HG03066 (cell line): ENCODE measurements around the gene ARMC6.
"Not testable (repeated sequence)": the region's sequence is repeated elsewhere in the genome, so short reads cannot be mapped to it uniquely, and the experiment has no call there.

Source experiments
- ATAC-seq: cut with Tn5 transposase; IDR thresholded peaks from one replicate; pipeline ENCODE4 v1.9.1; 2021; ENCODE audit warnings: low read depth; ENCODE audit not compliant: unreplicated experiment

ARMC6 gene

DNA sequence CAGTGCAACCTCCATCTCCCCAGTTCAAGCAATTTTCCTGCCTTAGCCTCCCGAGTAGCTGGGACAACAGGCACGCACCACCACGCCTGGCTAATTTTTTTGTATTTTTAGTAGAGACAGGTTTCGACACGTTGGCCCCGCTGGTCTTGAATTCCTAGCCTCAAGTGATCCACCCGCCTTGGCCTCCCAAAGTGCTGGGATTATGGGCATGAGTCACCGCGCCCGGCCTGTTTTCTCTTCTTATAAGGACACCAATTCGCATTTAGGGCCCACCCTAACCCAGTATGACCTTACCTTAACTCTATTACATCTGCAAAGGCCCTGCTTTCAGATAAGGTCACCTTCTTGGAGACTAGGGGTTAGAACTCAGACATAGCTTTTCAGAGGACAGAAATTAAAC, 69.8 kb downstream of the ARMC6 start:
- no peak for ATAC-seq

DNA sequence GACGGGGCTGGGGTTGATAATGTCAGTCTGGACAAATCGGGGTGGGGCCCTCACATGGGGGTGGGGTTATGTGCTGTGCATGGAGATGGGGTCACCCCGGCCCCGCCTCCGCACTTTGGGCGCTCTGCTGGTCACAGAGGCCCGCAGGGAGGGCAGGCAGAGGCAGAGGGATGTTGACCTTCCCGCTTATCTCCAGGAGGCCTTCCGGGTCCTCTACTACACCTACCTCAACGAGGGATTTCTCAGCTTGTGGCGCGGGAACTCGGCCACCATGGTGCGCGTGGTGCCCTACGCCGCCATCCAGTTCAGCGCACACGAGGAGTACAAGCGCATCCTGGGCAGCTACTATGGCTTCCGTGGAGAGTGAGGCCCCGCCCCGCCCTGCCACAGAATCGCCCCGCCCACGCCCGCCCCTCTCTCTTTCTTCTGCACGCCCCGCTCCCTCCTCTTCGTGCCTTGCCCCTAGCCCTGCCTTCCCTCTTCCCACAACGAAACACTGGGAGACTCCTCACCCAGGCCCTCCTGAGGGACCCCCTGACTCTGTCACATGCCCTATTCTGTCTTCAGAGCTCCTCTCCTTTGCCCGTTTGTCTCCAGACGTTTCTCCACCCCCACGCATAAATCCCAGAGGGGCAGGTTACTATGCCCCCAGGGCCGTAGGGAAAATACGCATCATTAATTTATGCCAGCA, 72.1 kb downstream of the ARMC6 start:
- no peak for ATAC-seq

GRCh38 chr19:19106056-19106551, 72.7 kb downstream of the ARMC6 start:
- ATAC-seq: no peak

- ATAC-seq: not testable (repeated sequence)
Observed at GRCh38 chr19:19106938-19107337, 73.5 kb downstream of the ARMC6 start.

DNA sequence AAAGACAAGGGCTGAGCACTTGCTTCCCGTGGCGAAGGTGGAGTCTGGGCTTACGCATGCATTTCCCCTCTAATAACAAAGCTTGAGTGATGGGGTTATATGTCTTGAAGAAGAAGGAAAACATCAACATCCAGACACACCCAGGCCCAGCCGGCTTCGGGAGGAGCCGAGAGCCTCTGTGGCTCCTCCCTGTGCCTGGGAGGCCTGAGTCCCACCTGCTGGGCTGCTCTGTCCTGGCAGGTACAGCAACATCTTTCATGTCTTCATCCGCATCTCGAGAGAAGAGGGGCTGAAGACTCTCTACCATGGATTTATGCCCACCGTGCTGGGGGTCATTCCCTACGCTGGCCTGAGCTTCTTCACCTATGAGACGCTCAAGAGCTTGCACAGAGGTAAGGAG, 74.3 kb downstream of the ARMC6 start:
- no peak for ATAC-seq
